OCI-LY7 (cell line): ENCODE measurements around the gene CALY. TPM values are rescaled to one million over a fixed set of nuclear protein-coding genes. Genes with fewer than 3 reads are reported as not detected.

ENCODE experiments used
- BruUV-seq: library from RNA; stranded (reverse); fragments of 400-500 nt; replicated peaks from 2 replicates; lab custom pipeline; 2021; lab: Mats Ljungman, UMichigan
- CTCF ChIA-PET: fragments of 300-600 bp; sonication (Branson Sonifier 250); formaldehyde crosslinking; loops from one replicate; lab custom pipeline; 2022; ENCODE audit warnings: antibody characterized with exemption; ENCODE audit not compliant: unreplicated experiment; lab: Charles Lee
- POLR2A ChIA-PET: fragments of 300-600 bp; sonication (Branson Sonifier 250); formaldehyde crosslinking; loops from one replicate; lab custom pipeline; 2022; ENCODE audit warnings: antibody characterized with exemption; lab: Charles Lee
- DNase-seq: peaks from one replicate; pipeline ENCODE4 v3.0.0-alpha.2; 2015; ENCODE audit warnings: low spot score
- H2AFZ ChIP-seq: fragments of 200-600 bp; sonication (generic), shearing (Covaris generic); 2 replicates; pipeline ENCODE4 v1.6.1; 2014; ENCODE audit warnings: mild to moderate bottlenecking, antibody characterized with exemption, low read length, moderate library complexity
- H3K27ac ChIP-seq: fragments of 200-600 bp; sonication (generic); 2 replicates; pipeline ENCODE4 v1.5.1; 2014; ENCODE audit warnings: mixed run types, low read depth, mild to moderate bottlenecking, moderate library complexity, low read length, inconsistent platforms; ENCODE audit not compliant: poor library complexity, severe bottlenecking
- H3K36me3 ChIP-seq: fragments of 200-600 bp; sonication (generic); 2 replicates; pipeline ENCODE4 v1.6.1; 2014; ENCODE audit warnings: mild to moderate bottlenecking, antibody characterized with exemption, low read length, moderate library complexity, mixed read lengths; ENCODE audit not compliant: insufficient read depth
- H3K4me1 ChIP-seq: fragments of 200-600 bp; sonication (generic); 2 replicates; pipeline ENCODE4 v1.5.1; 2014; ENCODE audit warnings: mild to moderate bottlenecking, low read length; ENCODE audit not compliant: insufficient read depth, poor library complexity, severe bottlenecking
- H3K4me2 ChIP-seq: fragments of 200-600 bp; sonication (generic); 2 replicates; pipeline ENCODE4 v1.6.1; 2014; ENCODE audit warnings: mild to moderate bottlenecking, low read length
- H3K4me3 ChIP-seq: fragments of 200-600 bp; sonication (generic); 2 replicates; pipeline ENCODE4 v1.5.1; 2014; ENCODE audit warnings: mild to moderate bottlenecking, low read depth, low read length; ENCODE audit not compliant: poor library complexity, severe bottlenecking
- H3K79me2 ChIP-seq: fragments of 200-600 bp; sonication (generic); 2 replicates; pipeline ENCODE4 v1.6.1; 2016; ENCODE audit warnings: low read depth, mild to moderate bottlenecking, low read length, moderate library complexity, mixed read lengths; ENCODE audit not compliant: insufficient read depth
- H3K9me2 ChIP-seq: fragments of 200-600 bp; sonication (generic); 2 replicates; pipeline ENCODE4 v1.6.1; 2016; ENCODE audit warnings: mild to moderate bottlenecking, low read length, mixed read lengths; ENCODE audit not compliant: insufficient read depth
- H3K9me3 ChIP-seq: fragments of 200-600 bp; sonication (generic); 2 replicates; pipeline ENCODE4 v1.6.1; 2014; ENCODE audit warnings: mild to moderate bottlenecking, mixed run types, low read length, mixed read lengths
- H4K20me1 ChIP-seq: fragments of 200-600 bp; sonication (generic); 2 replicates; pipeline ENCODE4 v1.6.1; 2014; ENCODE audit warnings: mild to moderate bottlenecking, antibody characterized with exemption, low read length, moderate library complexity, mixed read lengths; ENCODE audit not compliant: insufficient read depth
- CTCF ChIP-seq: fragments of 200-600 bp; sonication (generic); conservative IDR thresholded peaks from 2 replicates; pipeline ENCODE4 v1.5.1; 2014; ENCODE audit warnings: mild to moderate bottlenecking, antibody characterized with exemption, low read length, moderate library complexity, mixed read lengths
- EZH2phosphoT487 ChIP-seq: fragments of 200-600 bp; sonication (generic); IDR thresholded peaks from 2 replicates; pipeline ENCODE4 v1.6.1; 2018; ENCODE audit warnings: low read depth, borderline replicate concordance, mild to moderate bottlenecking, mixed run types, antibody characterized with exemption, low read length, moderate library complexity, mixed read lengths
- intact Hi-C: fragments of 100-400 bp; cut with micrococcal nuclease; formaldehyde crosslinking; loops from one replicate; pipeline ENCODE4 v1.10.0; 2022; ENCODE audit not compliant: unreplicated experiment
- total RNA-seq, 2 experiments: library from RNA; depleted of rRNA in 1 of 2; stranded (reverse); fragments of >200 nt in 1 of 2; shearing (Covaris generic) in 1 of 2; gene quantifications; 2 replicates each; pipeline ENCODE4 v1.2.3, GENCODE V29; 2014 to 2022

Gene CALY
- total RNA-seq, 2 experiments from 2014 or later, result not detected

GRCh38 chr10:133281628-133282372 is 54.9 kb downstream of the CALY start:
- Histone ChIP-seq H3K4me2 (no peak overlapping the region), H3K79me2 (no peaks in the 10 kb centered on the region), H3K36me3 (peaks cover 40% of the 10 kb centered on the region), H3K27ac (no peak overlapping the region), H3K9me2 (no peaks in the 10 kb centered on the region), H2AFZ (no peak overlapping the region), H3K4me3 (no peak overlapping the region), H3K4me1 (peaks cover 22% of the 10 kb centered on the region), H3K9me3 (no peaks in the 10 kb centered on the region), H4K20me1 (no peaks in the 10 kb centered on the region)
- intact Hi-C loops, result no loop called here
- DNase-seq, result no peak
- ChIA-PET POLR2A (no interaction called here), CTCF (no interaction called here)
- TF ChIP-seq EZH2phosphoT487, result no peak
- no TSS peak for BruUV-seq

GRCh38 chr10:133281084-133281483 is 55.6 kb downstream of the CALY start:
- no peak overlapping the region for H3K4me3 ChIP-seq
- no peaks in the 10 kb centered on the region for H3K79me2 ChIP-seq
- ChIA-PET POLR2A (no interaction called here), CTCF (no interaction called here)
- BruUV-seq, result no TSS peak
- no peak for TF ChIP-seq EZH2phosphoT487
- no peaks in the 10 kb centered on the region for H3K9me2 ChIP-seq
- H3K4me1 ChIP-seq, result peaks cover 30% of the 10 kb centered on the region
- no peak overlapping the region for H3K27ac ChIP-seq
- intact Hi-C loops, result no loop called here
- H4K20me1 ChIP-seq, result no peaks in the 10 kb centered on the region
- DNase-seq, result no peak
- H3K36me3 ChIP-seq, result peaks cover 33% of the 10 kb centered on the region
- no peak overlapping the region for H3K4me2 ChIP-seq
- no peak overlapping the region for H2AFZ ChIP-seq
- no peaks in the 10 kb centered on the region for H3K9me3 ChIP-seq

- Histone ChIP-seq H3K79me2 (no peaks in the 10 kb centered on the region), H3K9me3 (no peaks in the 10 kb centered on the region), H3K36me3 (peaks cover 28% of the 10 kb centered on the region), H3K4me2 (no peak overlapping the region), H4K20me1 (no peaks in the 10 kb centered on the region), H2AFZ (no peak overlapping the region), H3K4me1 (peaks cover 35% of the 10 kb centered on the region), H3K4me3 (no peak overlapping the region), H3K9me2 (no peaks in the 10 kb centered on the region), H3K27ac (no peak overlapping the region)
- intact Hi-C loops, result no loop called here
- ChIA-PET CTCF (interaction anchor here (0.6 kb wide), 1 partner anchor 26 kb away, joined by 3 read pairs; no protein-coding TSS in a partner anchor), POLR2A (no interaction called here)
- no peak for TF ChIP-seq EZH2phosphoT487
- no peak for TF ChIP-seq CTCF
- no peak for DNase-seq
- BruUV-seq, result no TSS peak
These were observed 56.2 kb downstream of the CALY start for GRCh38 chr10:133280391-133281059.
